ENCODE data around the gene TCTA.

Gene TCTA

GRCh38 chr3:49410846-49411534 lies 1.2 kb upstream of the TCTA start:
- no peak for DNase-seq

DNA sequence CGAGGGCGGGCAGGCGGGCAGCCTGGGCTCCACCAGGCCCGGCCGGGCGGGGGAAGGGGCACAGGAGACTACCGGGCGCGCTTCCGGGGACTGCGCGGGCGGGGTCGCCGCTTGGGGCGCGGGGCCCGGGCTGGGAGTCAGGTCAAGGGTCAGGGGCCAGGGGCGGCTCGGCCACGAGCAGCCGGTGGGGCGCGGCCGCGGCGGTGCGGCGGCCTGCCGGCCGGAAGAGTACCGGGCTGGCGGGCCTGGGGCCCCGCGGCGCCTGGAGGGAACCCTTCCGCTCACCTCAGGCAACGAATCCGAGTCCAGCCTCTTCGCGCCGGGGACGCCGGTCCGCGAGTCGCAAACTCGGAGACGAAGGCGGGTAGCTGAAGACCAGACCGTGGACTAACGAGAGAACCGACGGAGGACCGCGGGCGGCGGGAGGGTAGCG lies 672 bp upstream of the TCTA start:
- no peak for DNase-seq

DNA sequence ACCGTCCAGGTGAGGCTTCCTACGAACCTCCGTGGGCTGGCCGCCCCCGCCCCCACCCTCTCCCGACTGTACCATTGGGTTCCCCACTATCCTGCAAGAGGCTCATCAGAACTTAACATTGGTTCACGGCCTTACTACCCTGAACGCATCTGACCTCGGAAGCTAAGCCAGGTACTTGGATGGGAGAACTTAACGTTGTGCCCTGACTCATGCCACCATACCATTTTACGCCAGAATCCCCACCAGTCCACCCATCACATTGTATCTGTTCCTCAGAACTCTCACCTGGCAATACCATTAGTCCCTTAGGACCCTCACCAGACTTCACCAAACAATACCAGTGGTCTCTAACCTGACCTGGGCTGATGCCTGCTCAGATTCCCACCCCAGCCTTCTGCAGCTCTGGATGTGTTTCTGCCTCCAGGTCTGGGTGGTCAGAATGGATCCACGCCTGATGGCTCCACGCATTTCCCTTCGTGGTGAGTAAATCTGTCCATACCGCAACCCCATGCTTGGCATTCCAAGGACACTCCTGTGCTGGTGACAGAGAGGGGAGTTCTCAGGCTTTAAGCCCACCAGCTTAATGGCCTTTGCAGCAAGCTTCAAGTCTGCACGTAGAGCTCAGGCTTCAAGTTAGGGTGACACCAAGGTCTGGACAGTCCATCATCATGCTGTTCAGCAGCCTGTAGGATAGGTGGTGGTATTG lies 562 bp downstream of the TCTA start:
- DNase-seq, result no peak

DNA sequence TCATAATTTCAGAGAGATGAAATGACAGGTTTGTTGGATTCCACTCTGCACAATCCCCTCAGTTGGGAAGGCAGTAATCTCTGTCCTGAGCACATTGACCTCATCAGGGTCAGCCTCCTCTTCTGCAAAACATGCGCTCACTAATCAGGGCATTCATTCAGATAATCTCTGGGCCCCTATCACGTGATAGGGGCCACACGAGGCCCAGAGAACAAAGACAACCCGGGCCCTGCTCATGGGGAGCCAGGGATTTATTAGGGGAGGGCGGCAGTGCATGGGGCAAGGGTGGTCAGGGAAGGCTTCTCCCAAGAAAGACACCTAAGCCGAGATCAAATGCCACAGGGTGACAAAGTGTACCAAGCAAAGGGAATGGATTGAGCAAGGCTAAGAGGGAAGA lies 1.1 kb downstream of the TCTA start:
- DNase-seq, result no peak

GRCh38 chr3:49414753-49415152 lies 2.5 kb downstream of the TCTA start:
- no peak for DNase-seq

- DNase-seq, result no peak
Observed at GRCh38 chr3:49415931-49416601, 3.8 kb downstream of the TCTA start.

GRCh38 chr3:49416867-49417266 lies 4.6 kb downstream of the TCTA start:
- DNase-seq, result no peak

DNA sequence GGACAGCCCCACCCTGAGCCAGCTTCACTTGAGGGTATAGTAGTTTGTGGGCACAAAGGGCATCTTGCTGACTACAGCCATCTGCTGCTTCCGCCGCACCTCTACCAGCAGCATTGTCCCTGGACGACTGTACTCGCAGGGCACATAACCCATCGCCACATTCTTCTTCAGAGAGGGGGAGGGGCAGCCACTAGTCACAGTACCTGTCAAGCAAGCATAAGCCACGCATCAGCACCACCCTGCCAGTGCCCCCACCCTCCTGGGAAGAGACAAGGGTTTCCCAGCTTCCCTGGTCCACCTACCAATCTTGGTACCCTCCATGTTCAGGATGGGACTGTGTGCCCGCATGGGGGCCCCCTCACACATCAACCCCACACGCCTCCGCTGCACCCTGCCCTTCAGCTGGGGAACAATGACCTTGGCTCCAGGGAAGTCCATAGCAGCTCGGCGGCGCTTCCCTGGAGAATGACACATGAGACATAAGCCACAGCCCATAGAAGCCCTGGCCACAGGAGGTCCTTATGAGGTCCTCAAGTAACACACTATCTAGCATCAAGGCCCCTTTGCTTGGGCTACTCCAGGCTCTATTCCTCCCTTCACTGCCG lies 5.4 kb downstream of the TCTA start:
- DNase-seq, result no peak

- DNase-seq, result no peak
Observed at GRCh38 chr3:49421890-49422378, 9.7 kb downstream of the TCTA start.

GRCh38 chr3:49422379-49423248 lies 10.4 kb downstream of the TCTA start, which contains the start of gene AMT:
TSS of gene AMT (minus strand) at chr3:49422473. CDS start at chr3:49422450, 23 bp downstream.
- no peak for DNase-seq

- no peak for DNase-seq
Observed at GRCh38 chr3:49424816-49425215, 12.6 kb downstream of the TCTA start.

GRCh38 chr3:49427586-49427985 lies 15.4 kb downstream of the TCTA start:
- no peak for DNase-seq

DNA sequence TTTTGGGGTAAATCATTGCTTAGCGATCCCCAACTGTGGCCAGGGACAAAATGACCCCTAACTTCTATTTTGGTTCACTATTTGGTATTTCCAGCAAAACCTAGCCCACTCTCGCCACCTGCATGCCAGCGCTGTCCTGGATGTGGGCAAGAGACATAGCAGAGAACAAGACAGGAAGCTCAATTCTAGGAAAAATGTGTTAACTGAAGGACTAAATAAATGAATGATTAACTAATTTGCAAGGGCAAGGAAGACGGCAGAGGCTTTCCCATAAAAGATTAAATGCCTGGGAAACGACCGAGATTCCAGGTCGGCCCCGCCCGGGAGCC lies 16.5 kb downstream of the TCTA start:
- DNase-seq, result no peak

DNA sequence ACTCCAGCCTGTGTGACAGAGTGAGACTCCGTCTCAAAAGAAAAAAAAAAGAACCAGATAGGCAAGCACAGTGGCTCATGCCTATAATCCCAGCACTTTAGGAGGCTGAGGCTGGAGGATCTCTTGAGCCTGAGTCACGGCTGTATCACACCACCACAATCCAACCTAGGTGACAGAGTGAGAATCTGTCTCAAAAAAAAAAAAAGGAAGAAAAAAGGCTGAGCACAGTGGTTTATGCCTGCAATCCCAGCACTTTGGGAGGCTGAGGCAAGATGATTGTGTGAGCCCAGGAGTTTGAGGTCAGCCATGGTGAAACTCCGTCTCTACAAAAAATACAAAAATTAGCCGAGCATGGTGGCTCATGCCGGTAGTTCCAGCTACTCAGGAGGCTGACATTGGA lies 22.5 kb downstream of the TCTA start:
- DNase-seq, result no peak

- no peak for DNase-seq
Observed at GRCh38 chr3:49445391-49445790, 33.2 kb downstream of the TCTA start.

- no peak for DNase-seq
Observed at GRCh38 chr3:49453621-49454020, 41.4 kb downstream of the TCTA start.

DNA sequence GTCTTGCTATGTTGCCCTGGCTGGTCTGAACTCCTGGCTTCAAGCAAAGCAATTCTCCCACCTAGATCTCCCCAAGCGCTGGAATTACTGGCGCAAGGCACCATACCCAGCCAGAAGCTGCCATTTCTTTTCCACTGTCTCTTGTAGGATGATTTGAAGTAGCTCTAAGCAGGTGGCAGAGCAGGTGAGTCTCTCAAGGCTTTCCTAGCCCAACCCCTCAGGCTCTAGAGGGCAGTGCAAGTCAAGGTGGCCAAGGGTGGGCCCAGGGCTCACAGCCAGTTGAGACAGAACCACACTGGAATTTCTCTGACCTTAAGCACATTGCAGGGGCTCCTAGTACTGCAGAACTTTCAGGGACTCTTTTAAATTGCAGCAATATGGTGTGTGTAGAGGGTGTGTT lies 42.2 kb downstream of the TCTA start:
- DNase-seq, result no peak

DNA sequence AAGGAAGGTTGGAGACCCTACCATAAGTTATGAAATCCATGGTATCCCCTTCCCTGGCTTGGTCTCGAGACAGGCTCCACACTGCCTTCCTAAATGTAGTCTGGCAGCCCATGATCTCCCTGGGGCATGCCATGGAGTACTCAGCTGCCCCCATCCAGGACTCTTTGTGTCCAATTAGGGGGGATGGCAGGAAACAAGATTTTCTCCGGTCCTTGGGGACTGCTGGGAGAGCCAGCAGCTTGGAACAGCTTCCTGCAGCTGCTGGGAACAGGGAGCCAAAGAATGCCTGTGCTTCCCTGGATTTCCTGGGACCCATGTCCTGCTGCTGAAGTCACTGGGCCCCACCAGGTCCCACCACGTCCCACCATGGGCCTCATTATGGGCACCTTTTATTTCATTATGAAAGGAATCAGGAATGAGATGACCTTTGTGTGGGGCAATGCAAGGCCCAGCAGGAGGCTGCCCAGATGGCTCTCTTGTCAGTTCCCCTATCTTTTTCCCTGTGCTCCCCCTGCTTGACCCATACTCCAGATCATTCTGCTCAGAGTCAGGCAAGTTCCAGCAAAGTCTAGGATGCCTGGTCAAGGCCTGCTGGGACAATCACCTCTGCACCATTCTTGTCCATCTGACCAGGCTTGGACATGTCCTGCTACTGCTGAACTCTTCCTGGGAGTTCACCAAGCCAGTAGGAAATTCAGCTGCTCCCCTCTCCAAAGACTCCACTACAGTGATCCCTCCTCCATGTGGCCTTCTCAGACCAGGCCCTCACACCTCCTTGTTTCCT lies 42.9 kb downstream of the TCTA start:
- DNase-seq, result no peak

- DNase-seq, result no peak
Observed at GRCh38 chr3:49456466-49456865, 44.2 kb downstream of the TCTA start.

DNA sequence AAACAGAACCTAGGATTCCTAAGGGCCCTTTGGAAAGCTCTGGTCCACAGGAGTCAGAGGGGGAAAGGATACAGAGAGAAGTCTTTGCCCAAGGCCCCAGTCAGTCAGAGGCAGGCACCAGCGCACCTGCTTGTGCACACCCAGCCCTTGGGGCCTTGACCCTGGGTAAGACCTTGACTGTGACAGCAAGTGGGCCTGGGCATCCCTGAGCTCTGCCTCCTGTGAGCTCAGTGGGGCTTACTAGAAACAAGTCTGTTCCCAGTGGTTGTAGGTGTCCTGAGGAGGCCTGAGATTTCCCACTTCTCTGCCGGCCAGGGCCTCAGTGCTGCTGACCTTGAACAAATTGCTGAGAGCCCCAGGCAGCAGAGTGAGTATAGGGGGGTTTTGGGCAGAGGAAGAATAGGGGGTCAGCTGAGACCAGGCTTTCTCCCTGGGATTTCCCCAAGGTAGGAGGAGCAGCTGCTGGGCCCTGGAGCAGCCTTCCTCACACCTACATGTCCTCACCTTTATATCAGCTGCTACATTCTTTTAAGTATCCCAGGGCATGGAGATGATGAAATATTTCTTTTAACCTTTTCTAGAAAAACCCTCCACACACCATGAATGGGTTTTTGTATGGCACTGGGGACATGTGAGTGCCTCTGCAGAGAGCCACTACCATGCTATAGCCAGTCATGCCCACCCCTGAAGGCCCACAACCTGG lies 48.1 kb downstream of the TCTA start:
- DNase-seq, result no peak

GRCh38 chr3:49460956-49461355 lies 48.7 kb downstream of the TCTA start:
- no peak for DNase-seq

Measured in DMS79 (cell line).